KMS-11 (cell line): ENCODE measurements around the gene FSTL5.

Experiments used
- H2AFZ ChIP-seq: fragments of 200-600 bp; sonication (generic); 2 replicates; pipeline ENCODE4 v1.6.1; 2016; ENCODE audit warnings: antibody characterized with exemption, mixed run types, low read depth
- H3K27ac ChIP-seq: fragments of 200-600 bp; sonication (generic); 2 replicates; pipeline ENCODE4 v1.6.1; 2016; ENCODE audit warnings: mild to moderate bottlenecking, mixed run types
- H3K27me3 ChIP-seq: fragments of 200-600 bp; sonication (generic); 2 replicates; pipeline ENCODE4 v1.6.1; 2017; ENCODE audit warnings: mild to moderate bottlenecking, low read depth, mixed run types, moderate library complexity; ENCODE audit not compliant: insufficient read depth
- H3K36me3 ChIP-seq: fragments of 200-600 bp; sonication (generic); 2 replicates; pipeline ENCODE4 v1.6.1; 2017; ENCODE audit warnings: mild to moderate bottlenecking, mixed run types; ENCODE audit not compliant: insufficient read depth
- H3K4me1 ChIP-seq: fragments of 200-600 bp; sonication (generic); 2 replicates; pipeline ENCODE4 v1.6.1; 2016; ENCODE audit warnings: mild to moderate bottlenecking, low read depth, mixed run types; ENCODE audit not compliant: poor library complexity, severe bottlenecking
- H3K4me2 ChIP-seq: fragments of 200-600 bp; sonication (generic); 2 replicates; pipeline ENCODE4 v1.7.0; 2016; ENCODE audit warnings: mild to moderate bottlenecking, mixed run types
- H3K4me3 ChIP-seq: fragments of 200-600 bp; sonication (generic); IDR thresholded peaks from 2 replicates; pipeline ENCODE4 v1.6.1; 2017; ENCODE audit warnings: low read depth, low read length, mixed read lengths; ENCODE audit not compliant: insufficient read depth
- H3K79me2 ChIP-seq: fragments of 200-600 bp; sonication (generic); 2 replicates; pipeline ENCODE4 v1.6.1; 2016; ENCODE audit warnings: low read depth, mixed run types; ENCODE audit not compliant: insufficient read depth
- H3K9ac ChIP-seq: fragments of 200-600 bp; sonication (generic); 2 replicates; pipeline ENCODE4 v1.6.1; 2016; ENCODE audit warnings: mild to moderate bottlenecking, mixed run types
- H4K20me1 ChIP-seq: fragments of 200-600 bp; sonication (generic); 2 replicates; pipeline ENCODE4 v1.6.1; 2016; ENCODE audit warnings: mild to moderate bottlenecking, mixed run types; ENCODE audit not compliant: insufficient read depth
- TF ChIP-seq, protein P1 (sequence below): fragments of 200-600 bp; sonication (generic); conservative IDR thresholded peaks from 2 replicates; pipeline ENCODE4 v1.6.1; 2017; ENCODE audit warnings: low read depth, mild to moderate bottlenecking, antibody characterized with exemption, low read length, moderate library complexity, mixed read lengths

FSTL5 gene

GRCh38 chr4:161990721-161991120 is 173.1 kb downstream of the FSTL5 start:
- Histone ChIP-seq H3K27me3 (no peaks in the 10 kb centered on the region), H3K4me3 (no peak overlapping the region), H4K20me1 (no peaks in the 10 kb centered on the region), H3K9ac (no peak overlapping the region), H3K36me3 (no peaks in the 10 kb centered on the region), H2AFZ (no peak overlapping the region), H3K27ac (no peak overlapping the region), H3K4me1 (no peaks in the 10 kb centered on the region), H3K79me2 (no peaks in the 10 kb centered on the region), H3K4me2 (no peak overlapping the region)
- TF ChIP-seq, protein P1, sequence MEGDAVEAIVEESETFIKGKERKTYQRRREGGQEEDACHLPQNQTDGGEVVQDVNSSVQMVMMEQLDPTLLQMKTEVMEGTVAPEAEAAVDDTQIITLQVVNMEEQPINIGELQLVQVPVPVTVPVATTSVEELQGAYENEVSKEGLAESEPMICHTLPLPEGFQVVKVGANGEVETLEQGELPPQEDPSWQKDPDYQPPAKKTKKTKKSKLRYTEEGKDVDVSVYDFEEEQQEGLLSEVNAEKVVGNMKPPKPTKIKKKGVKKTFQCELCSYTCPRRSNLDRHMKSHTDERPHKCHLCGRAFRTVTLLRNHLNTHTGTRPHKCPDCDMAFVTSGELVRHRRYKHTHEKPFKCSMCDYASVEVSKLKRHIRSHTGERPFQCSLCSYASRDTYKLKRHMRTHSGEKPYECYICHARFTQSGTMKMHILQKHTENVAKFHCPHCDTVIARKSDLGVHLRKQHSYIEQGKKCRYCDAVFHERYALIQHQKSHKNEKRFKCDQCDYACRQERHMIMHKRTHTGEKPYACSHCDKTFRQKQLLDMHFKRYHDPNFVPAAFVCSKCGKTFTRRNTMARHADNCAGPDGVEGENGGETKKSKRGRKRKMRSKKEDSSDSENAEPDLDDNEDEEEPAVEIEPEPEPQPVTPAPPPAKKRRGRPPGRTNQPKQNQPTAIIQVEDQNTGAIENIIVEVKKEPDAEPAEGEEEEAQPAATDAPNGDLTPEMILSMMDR: no peak

GRCh38 chr4:161988946-161989345 is 174.9 kb downstream of the FSTL5 start:
- Histone ChIP-seq H3K4me1 (no peaks in the 10 kb centered on the region), H3K79me2 (no peaks in the 10 kb centered on the region), H3K9ac (no peak overlapping the region), H3K27ac (no peak overlapping the region), H3K4me3 (no peak overlapping the region), H3K27me3 (no peaks in the 10 kb centered on the region), H2AFZ (no peak overlapping the region), H3K36me3 (no peaks in the 10 kb centered on the region), H4K20me1 (no peaks in the 10 kb centered on the region), H3K4me2 (no peak overlapping the region)
- TF ChIP-seq, protein P1: no peak

DNA sequence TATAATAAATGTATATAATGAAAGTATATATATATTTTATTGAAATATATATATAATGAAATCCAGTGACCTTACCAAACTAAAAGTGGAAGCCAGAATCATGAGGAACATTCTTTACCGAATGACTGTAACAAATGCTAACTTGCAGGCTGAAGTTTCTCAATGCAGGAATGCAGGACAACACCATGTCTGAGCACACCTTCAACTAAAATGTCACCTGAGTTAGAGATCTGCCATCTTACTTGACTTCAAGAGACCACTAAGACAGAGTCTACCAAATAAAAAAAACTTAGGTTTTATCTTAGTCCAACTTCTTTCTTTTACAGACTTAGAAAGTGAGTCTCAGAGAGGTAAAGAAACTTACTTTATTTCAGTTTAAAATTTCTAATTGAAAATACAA is 176.2 kb downstream of the FSTL5 start:
- Histone ChIP-seq H3K4me1 (no peaks in the 10 kb centered on the region), H3K9ac (no peak overlapping the region), H3K79me2 (no peaks in the 10 kb centered on the region), H3K4me3 (no peak overlapping the region), H4K20me1 (no peaks in the 10 kb centered on the region), H3K27ac (no peak overlapping the region), H3K4me2 (no peak overlapping the region), H3K36me3 (no peaks in the 10 kb centered on the region), H3K27me3 (no peaks in the 10 kb centered on the region), H2AFZ (no peak overlapping the region)
- TF ChIP-seq, protein P1: no peak

- TF ChIP-seq, protein P1: no peak
- Histone ChIP-seq H4K20me1 (no peaks in the 10 kb centered on the region), H3K4me2 (no peak overlapping the region), H3K9ac (no peak overlapping the region), H3K27ac (no peak overlapping the region), H3K4me3 (no peak overlapping the region), H3K36me3 (no peaks in the 10 kb centered on the region), H3K27me3 (no peaks in the 10 kb centered on the region), H3K4me1 (no peaks in the 10 kb centered on the region), H2AFZ (no peak overlapping the region), H3K79me2 (no peaks in the 10 kb centered on the region)
Measured at GRCh38 chr4:161952382-161952781, 211.4 kb downstream of the FSTL5 start.
